GM19238 (cell line): ENCODE data around the gene JAKMIP1.

Source experiments
- DNase-seq: peaks from one replicate; pipeline ENCODE4 v3.0.0; 2011; ENCODE audit warnings: low spot score; ENCODE audit not compliant: insufficient read length

Gene JAKMIP1

GRCh38 chr4:6043188-6043587, 157.2 kb downstream of the JAKMIP1 start:
- DNase-seq = no peak

GRCh38 chr4:6042293-6043063, 157.9 kb downstream of the JAKMIP1 start:
- no peak for DNase-seq

- no peak for DNase-seq
Measured at GRCh38 chr4:6041800-6042199, 158.5 kb downstream of the JAKMIP1 start.

DNA sequence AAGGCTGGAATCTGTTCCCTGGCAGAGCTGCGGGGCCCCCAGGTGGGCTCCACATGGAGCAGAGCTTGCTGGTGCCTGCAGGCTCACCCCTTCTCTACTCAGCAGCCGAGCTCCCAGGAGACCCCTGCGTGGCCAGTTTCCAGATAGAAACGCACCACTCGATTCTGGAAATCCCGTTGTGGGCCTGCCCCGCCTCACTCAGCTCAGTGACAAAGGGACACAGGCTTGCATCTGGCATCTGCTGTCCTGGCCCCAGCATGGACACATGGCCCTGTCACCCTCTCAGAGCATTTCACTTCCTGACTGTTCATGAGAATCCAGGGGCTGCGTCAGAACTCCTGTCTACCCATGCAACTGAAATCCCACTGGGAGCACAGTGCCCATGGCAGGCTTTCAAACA, 161.6 kb downstream of the JAKMIP1 start:
- DNase-seq = no peak

DNA sequence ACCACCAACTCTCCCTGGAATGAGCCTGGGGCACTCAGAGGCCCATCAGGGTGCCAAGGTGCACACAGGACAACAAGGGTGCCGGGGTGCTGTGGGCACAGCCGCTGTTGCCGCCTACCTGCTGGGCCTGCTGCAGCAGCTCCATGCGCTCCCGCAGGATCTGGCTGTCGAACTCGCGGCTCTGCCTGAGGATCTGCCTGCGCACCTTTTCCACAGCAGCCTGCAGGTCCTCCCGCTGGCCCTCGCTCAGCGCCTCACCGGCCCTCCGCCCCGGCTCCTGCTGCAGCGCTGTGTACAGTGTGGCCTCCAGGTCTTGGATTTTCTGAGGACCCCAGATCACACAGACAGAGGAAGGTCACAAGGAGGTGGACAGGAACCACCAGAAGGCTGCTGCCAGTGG, 164.6 kb downstream of the JAKMIP1 start:
- no peak for DNase-seq

- no peak for DNase-seq
Measured at GRCh38 chr4:6033381-6033780, 167.0 kb downstream of the JAKMIP1 start.

- no peak for DNase-seq
Measured at GRCh38 chr4:6032249-6033244, 167.8 kb downstream of the JAKMIP1 start.

DNA sequence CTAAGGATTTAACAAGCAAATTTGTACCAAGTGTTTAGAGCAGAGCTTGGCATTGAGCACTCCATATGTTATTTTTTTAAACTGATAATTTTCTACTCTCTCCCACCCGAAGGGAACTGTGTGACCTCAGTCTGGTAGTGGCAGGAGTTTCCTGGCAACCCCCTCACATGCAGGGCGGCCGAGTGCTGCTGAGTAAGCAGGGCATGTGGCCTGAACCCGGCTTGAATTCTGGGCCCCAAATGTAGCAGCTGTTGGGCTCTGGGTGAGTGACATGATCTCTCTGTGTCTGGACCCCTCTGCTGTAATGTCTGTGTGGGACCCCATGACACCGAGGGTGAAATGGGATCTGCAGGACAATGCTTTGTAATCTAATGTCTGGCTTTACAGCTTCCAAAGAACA, 168.5 kb downstream of the JAKMIP1 start:
- no peak for DNase-seq

- no peak for DNase-seq
Measured at GRCh38 chr4:6030679-6031078, 169.7 kb downstream of the JAKMIP1 start.

DNA sequence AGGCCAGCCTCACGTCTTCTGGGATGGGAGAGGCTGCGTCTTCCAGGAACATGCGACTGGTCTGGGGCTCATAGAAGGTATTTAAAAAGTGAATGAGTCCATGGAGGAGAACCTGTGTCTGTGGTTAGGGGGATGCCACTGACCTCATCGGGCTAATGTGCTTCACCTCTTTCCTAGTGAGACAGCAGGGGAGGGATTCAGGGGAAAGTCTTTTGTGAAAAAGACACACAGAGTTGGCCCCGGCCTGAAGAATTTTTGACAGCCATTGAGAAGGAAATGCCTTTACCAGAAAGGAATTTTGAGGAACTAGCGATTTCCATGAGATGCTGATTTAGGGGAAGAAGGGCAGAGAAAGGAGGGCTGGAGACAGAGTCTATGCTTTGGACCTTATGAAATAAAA, 171.1 kb downstream of the JAKMIP1 start:
- no peak for DNase-seq

GRCh38 chr4:6028168-6028567, 172.2 kb downstream of the JAKMIP1 start:
- no peak for DNase-seq

- DNase-seq = no peak
Measured at GRCh38 chr4:6027392-6027791, 173.0 kb downstream of the JAKMIP1 start.

- no peak for DNase-seq
Measured at GRCh38 chr4:6024313-6024960, 175.9 kb downstream of the JAKMIP1 start.

GRCh38 chr4:6023731-6024130, 176.6 kb downstream of the JAKMIP1 start:
- no peak for DNase-seq

DNA sequence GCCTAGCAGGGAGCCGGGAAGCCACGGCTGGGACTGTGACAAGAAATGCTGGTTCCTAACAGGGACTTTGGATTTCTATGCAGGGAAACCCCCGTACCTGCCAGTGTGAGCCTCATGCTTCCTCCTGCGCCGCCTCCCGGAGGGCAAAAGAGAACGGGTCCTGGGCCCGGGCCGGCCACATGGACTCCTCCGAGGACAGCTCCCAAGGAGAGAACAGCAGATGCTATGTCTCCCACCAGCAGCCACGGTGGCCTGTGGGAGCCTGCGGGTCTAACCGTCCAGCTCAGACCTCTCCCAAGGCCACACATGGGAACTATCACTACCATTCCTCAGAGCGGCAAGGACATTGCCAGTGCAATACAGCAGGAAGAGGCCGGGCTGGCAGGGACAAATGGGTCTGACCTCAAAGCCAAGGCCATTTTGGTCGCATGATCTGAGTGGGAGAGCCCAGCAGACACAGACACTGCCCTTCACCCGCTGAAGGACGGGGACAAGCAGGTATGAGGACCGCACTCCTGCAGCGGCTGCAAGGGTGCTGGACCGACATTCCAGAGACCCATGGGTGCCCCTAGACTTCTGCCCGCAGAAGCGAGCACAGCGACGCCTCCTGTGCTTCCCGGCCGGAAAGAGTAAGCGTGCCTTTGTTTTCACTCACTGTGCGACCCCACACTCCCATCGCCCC, 177.6 kb downstream of the JAKMIP1 start:
- no peak for DNase-seq

DNA sequence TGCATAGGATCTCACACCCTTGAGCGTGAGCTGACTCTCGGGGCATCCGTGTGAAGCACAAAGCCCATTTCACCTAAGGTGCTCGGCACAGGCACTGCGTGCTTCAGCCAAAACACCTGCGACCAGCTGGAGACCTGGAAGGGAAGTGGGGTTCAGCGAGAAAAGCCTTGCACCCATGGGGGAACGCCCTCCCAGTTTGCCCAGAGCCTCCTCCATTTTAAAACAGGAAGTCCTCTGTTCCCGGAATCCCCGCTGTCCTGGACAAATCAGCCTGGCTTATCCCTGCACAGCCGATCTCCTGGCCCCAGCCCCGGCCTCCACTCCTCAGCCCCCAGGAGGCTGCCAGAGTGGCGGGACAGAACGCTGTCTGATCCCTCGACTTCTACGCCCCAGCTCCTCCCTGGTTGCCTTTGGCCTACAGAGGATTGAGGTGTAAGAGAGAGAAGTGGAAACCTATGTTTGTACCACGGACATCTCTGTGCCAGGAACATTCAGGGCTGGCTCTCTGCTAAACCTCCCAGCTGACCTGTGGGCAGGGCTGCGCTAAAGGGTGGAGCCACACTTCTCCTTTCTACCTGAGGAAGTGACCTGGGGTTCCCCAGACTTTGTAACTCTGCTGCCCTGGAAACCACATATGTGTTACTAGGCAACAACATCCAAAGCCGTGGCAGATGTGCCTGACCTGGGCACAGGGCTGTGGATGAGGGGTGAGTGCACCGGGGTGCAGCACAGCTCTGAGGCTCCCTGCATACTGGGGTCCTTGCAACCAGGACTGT, 178.3 kb downstream of the JAKMIP1 start:
- DNase-seq = no peak

DNA sequence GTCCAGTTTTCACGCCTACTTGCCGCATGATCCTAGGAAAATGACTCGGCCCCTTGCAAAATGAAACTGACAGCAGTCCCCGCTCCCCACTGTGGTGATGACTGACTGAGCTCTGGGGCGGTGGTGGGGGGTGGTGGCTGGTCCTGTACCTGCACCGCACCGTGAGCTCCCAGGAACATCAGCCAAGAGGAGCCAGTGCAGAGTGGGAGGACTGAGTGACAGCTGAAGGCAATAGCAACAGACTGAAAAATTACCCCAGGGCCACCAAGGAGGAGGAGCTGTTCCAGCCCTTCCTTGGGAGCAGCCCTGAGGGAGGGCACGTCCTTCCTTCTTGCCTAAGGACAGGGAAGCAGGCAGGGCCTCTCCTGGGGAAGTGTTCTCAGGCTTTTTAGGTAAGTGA, 179.7 kb downstream of the JAKMIP1 start:
- no peak for DNase-seq

DNA sequence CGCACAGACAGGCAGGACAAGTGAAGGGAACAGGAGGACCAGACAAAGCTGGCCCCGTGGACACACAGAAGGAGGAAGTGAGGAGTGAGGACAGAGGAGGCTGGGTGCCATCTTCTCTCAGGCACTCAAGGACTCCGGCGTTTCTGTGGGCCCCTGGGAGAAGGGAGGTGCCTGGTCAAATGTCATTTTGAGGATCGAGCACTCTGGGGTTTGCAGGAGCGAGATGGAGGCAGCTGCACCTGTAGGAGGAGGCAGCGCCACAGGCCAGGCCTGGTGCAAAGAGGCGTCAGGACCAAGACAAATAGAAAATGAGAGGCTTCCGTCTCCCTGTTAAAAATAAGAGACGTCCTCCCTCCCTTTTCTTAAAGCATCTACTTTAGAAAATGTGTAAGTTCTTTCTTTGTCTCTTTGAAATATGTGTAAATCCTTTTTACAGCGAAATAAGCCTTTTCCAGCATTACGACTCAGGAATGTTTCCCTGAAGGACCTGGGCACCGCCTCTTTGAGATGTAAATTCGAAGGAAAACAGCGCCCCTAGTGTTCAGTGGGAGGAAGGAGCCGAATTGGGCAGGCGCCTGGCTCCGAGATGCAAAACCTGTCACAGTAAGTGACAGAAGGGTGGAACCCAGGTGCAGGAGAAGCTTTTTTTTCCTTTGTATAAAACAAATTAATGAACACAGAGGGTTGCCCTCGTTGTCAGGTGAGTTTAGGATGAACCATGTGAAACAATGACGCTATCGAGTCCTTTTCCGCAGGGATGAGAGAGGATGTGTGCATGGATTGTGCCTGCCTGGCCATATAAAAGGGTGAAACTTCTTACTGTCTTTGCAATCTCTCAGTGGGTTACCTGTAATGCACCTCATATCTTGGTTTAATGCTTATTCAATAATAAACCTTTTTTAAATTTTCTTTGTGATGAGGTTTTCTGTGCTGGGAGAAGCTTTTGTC, 180.8 kb downstream of the JAKMIP1 start:
- DNase-seq = peak; percentile 33

DNA sequence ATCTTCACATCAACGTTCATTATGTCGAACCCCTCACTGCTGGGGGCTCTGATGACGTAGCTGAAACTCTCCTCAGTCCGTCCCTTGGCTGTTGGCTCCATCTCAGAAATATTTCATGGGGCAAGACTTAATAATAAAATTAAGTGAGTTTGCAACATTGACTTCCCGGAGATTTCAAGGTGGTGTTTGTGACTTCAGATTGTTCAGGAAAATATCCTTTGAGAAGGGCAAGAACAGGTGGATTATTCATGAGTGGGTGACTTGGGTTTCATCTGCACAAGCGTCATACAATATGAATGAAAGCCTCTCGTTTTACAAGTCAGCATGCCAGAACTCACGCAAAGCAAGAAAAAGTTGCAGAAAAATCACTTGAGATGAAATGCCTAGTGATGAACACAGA, 182.0 kb downstream of the JAKMIP1 start, which contains the start of gene C4orf50:
C4orf50 (minus strand) TSS at position 101 of the 400 bp plus-strand sequence.
- DNase-seq = no peak
